Lung (tissue), 12 donors: ENCODE data around the gene AUTS2. TPM values are rescaled to one million over a fixed set of nuclear protein-coding genes. Genes with fewer than 3 reads are reported as not detected.

Source experiments
- ATAC-seq: fragments of 200-7000 bp; cut with Tn5 transposase; one replicate; pipeline ENCODE4 v1.9.1; 2020; ENCODE audit warnings: moderate number of reproducible peaks; ENCODE audit not compliant: insufficient read depth, low FRiP score
- DNase-seq, 3 donors: peaks; one replicate each; pipeline ENCODE4 v3.0.0-alpha.2; 2013 to 2017
- H3K27ac ChIP-seq, 2 donors: one replicate each; pipeline ENCODE4 v1.5.1; 2013; ENCODE audit warnings: mild to moderate bottlenecking in 2 of 2, moderate library complexity in 2 of 2, control low read depth in 1 of 2, inconsistent platforms in 1 of 2, low read depth in 1 of 2, low read length in 1 of 2
- H3K27me3 ChIP-seq, 3 donors: one replicate each; pipeline ENCODE4 v1.5.1; 2013; ENCODE audit warnings: low read length in 2 of 3; ENCODE audit not compliant: control insufficient read depth in 3 of 3, insufficient read depth in 3 of 3
- H3K36me3 ChIP-seq, 4 donors: one replicate each; pipeline ENCODE4 v1.5.1; 2013; ENCODE audit warnings: low read length in 4 of 4, mild to moderate bottlenecking in 1 of 4, moderate library complexity in 1 of 4; ENCODE audit not compliant: control insufficient read depth in 4 of 4, insufficient read depth in 4 of 4
- H3K4me1 ChIP-seq, 5 donors: one replicate each; pipeline ENCODE4 v1.5.1; 2013; ENCODE audit warnings: low read length in 5 of 5, mild to moderate bottlenecking in 2 of 5, moderate library complexity in 1 of 5; ENCODE audit not compliant: control insufficient read depth in 5 of 5, insufficient read depth in 5 of 5
- H3K4me3 ChIP-seq: one replicate; pipeline ENCODE4 v1.5.1; 2013; ENCODE audit warnings: mild to moderate bottlenecking, control low read depth, moderate library complexity
- H3K9ac ChIP-seq, 2 donors: one replicate each; pipeline ENCODE4 v1.5.1; 2013; ENCODE audit warnings: low read length in 2 of 2, control low read depth in 1 of 2; ENCODE audit not compliant: insufficient read depth in 1 of 2
- H3K9me3 ChIP-seq, 4 donors: one replicate each; pipeline ENCODE4 v1.5.1; 2013; ENCODE audit warnings: low read length in 3 of 4, mild to moderate bottlenecking in 1 of 4, moderate library complexity in 1 of 4; ENCODE audit not compliant: control insufficient read depth in 4 of 4, insufficient read depth in 3 of 4
- WGBS, 2 donors: extraction: QIAGEN DNeasy Blood & Tissue Kit; methylation state at CpG; one replicate each; pipeline ENCODE4 v1.1.7; 2013; 5-methylcytosine and 5-hydroxymethylcytosine counted together
- polyA plus RNA-seq, 2 donors: library from polyadenylated mRNA; stranded (reverse); fragments of 200-250 nt; gene quantifications; one replicate each; pipeline ENCODE4 v1.2.1, GENCODE V29; 2013
- total RNA-seq, 2 donors: library from RNA; depleted of rRNA in 1 of 2; stranded (reverse); fragments of >200 nt in 1 of 2; gene quantifications; one replicate each; pipeline ENCODE4 v1.2.1, GENCODE V29; 2014 to 2021
- TF ChIP-seq, protein P1 (sequence below): IDR thresholded peaks from 2 replicates; pipeline ENCODE4 v1.5.1; 2012; ENCODE audit warnings: mild to moderate bottlenecking; ENCODE audit errors: control extremely low read depth, extremely low read depth
- donor health status: control.
- donor health status: control.
- donor health status: Bipolar disorder and iron deficiency.
- donor health status: healthy.
- donor health status: DM: yes; HTN: yes; CAD: no.

Gene AUTS2
- total and polyA plus RNA-seq, 4 donors = 11.8 to 115 (median 40.6) TPM

DNA sequence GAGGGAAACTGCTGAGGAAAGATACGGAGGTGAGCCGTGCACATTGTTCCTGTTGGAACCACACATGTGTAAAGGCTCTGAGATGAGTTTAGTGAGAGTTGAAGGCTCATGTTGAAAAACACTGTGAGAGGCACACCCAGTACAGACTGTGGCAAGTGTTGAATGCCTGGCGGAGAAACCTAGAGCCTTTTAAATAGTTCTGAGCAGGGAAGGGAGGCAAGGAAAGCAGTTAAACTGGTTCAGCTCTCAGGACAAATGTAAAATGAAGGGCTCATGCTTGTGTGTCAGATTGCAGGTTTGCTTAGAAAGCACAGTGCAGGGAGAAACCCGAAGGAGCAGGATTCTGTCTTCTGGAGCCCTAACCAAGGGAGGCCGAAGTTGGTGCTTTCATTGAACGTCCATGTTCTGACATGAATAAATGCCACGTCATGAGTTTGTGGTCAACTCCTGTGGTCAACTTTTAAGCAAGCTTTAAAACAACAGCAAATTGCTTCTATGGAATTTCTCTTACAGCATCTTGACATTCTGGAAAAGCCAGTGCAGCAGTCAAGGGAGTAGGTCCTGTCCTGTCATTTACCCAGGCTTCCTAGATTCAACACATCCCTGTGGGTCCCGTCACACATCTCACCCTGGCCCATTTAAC, 882.8 kb downstream of the AUTS2 start:
- ATAC-seq = no peak
- TF ChIP-seq, protein P1, sequence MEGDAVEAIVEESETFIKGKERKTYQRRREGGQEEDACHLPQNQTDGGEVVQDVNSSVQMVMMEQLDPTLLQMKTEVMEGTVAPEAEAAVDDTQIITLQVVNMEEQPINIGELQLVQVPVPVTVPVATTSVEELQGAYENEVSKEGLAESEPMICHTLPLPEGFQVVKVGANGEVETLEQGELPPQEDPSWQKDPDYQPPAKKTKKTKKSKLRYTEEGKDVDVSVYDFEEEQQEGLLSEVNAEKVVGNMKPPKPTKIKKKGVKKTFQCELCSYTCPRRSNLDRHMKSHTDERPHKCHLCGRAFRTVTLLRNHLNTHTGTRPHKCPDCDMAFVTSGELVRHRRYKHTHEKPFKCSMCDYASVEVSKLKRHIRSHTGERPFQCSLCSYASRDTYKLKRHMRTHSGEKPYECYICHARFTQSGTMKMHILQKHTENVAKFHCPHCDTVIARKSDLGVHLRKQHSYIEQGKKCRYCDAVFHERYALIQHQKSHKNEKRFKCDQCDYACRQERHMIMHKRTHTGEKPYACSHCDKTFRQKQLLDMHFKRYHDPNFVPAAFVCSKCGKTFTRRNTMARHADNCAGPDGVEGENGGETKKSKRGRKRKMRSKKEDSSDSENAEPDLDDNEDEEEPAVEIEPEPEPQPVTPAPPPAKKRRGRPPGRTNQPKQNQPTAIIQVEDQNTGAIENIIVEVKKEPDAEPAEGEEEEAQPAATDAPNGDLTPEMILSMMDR = no peak
- WGBS, 2 donors = 69 to 79% methylated on average over 8 of the region's 8 CpGs
- no peak overlapping the region for H3K9ac ChIP-seq
- peaks cover 0 to 15% (median 0%) of the 10 kb centered on the region in 5 donors for H3K4me1 ChIP-seq
- peak; percentile 36 to 79 (median 52) for DNase-seq
- H3K27me3 ChIP-seq = no peaks in the 10 kb centered on the region
- H3K9me3 ChIP-seq = peaks cover 0 to 2% (median 0%) of the 10 kb centered on the region in 4 donors
- no peaks in the 10 kb centered on the region for H3K36me3 ChIP-seq
- H3K4me3 ChIP-seq = no peak overlapping the region
- no peak overlapping the region for H3K27ac ChIP-seq

- Histone ChIP-seq H3K9ac (no peak overlapping the region), H3K36me3 (no peaks in the 10 kb centered on the region), H3K9me3 (peaks cover 0 to 2% (median 0%) of the 10 kb centered on the region in 4 donors), H3K4me1 (peaks cover 0 to 10% (median 0%) of the 10 kb centered on the region in 5 donors), H3K27me3 (no peaks in the 10 kb centered on the region), H3K4me3 (no peak overlapping the region), H3K27ac (no peak overlapping the region)
- DNase-seq (no peak), ATAC-seq (no peak)
- TF ChIP-seq, protein P1 = no peak
- WGBS, 2 donors = 83 to 90% methylated on average over 8 of the region's 8 CpGs
Measured at GRCh38 chr7:70481570-70482123, 883.4 kb downstream of the AUTS2 start.

- Histone ChIP-seq H3K9me3 (peaks cover 0 to 2% (median 0%) of the 10 kb centered on the region in 4 donors), H3K9ac (no peak overlapping the region), H3K27me3 (no peaks in the 10 kb centered on the region), H3K27ac (no peak overlapping the region), H3K4me3 (no peak overlapping the region), H3K4me1 (no peaks in the 10 kb centered on the region), H3K36me3 (no peaks in the 10 kb centered on the region)
- DNase-seq (no peak), ATAC-seq (no peak)
- 93% methylated on average over 3 of the region's 3 CpGs for WGBS, 2 donors
- TF ChIP-seq, protein P1 = no peak
Measured at GRCh38 chr7:70484255-70484654, 886.0 kb downstream of the AUTS2 start.
